Spleen (tissue), 11 donors: ENCODE results near the gene OPRL1. TPM values are rescaled to one million over a fixed set of nuclear protein-coding genes. Genes with fewer than 3 reads are reported as not detected.

Experiments
- DNase-seq: peaks from one replicate; pipeline ENCODE4 v3.0.0-alpha.2; 2020
- H3K27ac ChIP-seq, 8 donors: fragments of 200-600 bp; sonication (generic) in 7 of 8; 1 replicate in 4 of 8; 2 replicates in 4 of 8; pipeline versions ENCODE4 v1.5.0 to v1.8.0; 2016 to 2021; ENCODE audit warnings: inconsistent platforms in 4 of 8, mild to moderate bottlenecking in 4 of 8, moderate library complexity in 1 of 8
- H3K27me3 ChIP-seq, 7 donors: fragments of 200-600 bp; sonication (generic) in 6 of 7; replicated peaks in 1 of 7; 1 replicate in 4 of 7; 2 replicates in 3 of 7; pipeline versions ENCODE4 v1.5.0 to v1.8.0; 2016 to 2021; ENCODE audit warnings: inconsistent platforms in 3 of 7, mild to moderate bottlenecking in 1 of 7
- H3K36me3 ChIP-seq, 6 donors: fragments of 200-600 bp; sonication (generic) in 5 of 6; 1 replicate in 4 of 6; 2 replicates in 2 of 6; pipeline versions ENCODE4 v1.5.0 to v1.8.0; 2016 to 2021; ENCODE audit warnings: inconsistent platforms in 2 of 6
- H3K4me1 ChIP-seq, 6 donors: fragments of 200-600 bp; sonication (generic) in 5 of 6; 1 replicate in 3 of 6; 2 replicates in 3 of 6; pipeline versions ENCODE4 v1.5.0 to v1.8.0; 2016 to 2021; ENCODE audit warnings: inconsistent platforms in 3 of 6
- H3K4me3 ChIP-seq, 8 donors: fragments of 200-600 bp; sonication (generic) in 7 of 8; 1 replicate in 4 of 8; 2 replicates in 4 of 8; pipeline versions ENCODE4 v1.5.0 to v1.8.0; 2016 to 2021; ENCODE audit warnings: inconsistent platforms in 4 of 8, mild to moderate bottlenecking in 4 of 8, moderate library complexity in 2 of 8
- H3K9me3 ChIP-seq, 8 donors: fragments of 200-600 bp; sonication (generic) in 7 of 8; 1 replicate in 4 of 8; 2 replicates in 4 of 8; pipeline versions ENCODE4 v1.5.0 to v1.8.0; 2016 to 2021; ENCODE audit warnings: inconsistent platforms in 4 of 8
- CTCF ChIP-seq, 11 experiments: fragments of 200-600 bp in 7 of 11; fragments of 450-650 bp in 4 of 11; sonication (generic) in 4 of 11; IDR thresholded peaks in 8 of 11; conservative IDR thresholded peaks in 3 of 11; 1 replicate in 7 of 11; 2 replicates in 4 of 11; pipeline versions ENCODE4 v1.4.0 to v1.8.0; 2016 to 2021; ENCODE audit warnings: antibody characterized with exemption in 11 of 11, inconsistent platforms in 4 of 11, mild to moderate bottlenecking in 1 of 11
- POLR2A ChIP-seq, 3 donors: fragments of 450-650 bp; IDR thresholded peaks; one replicate each; pipeline ENCODE4 v1.5.1; 2017; ENCODE audit warnings: antibody characterized with exemption in 3 of 3, mild to moderate bottlenecking in 1 of 3
- POLR2AphosphoS5 ChIP-seq, 3 donors: sonication (generic); formaldehyde crosslinking; IDR thresholded peaks; one replicate each; pipeline ENCODE4 v1.5.1; 2017; ENCODE audit warnings: antibody characterized with exemption in 3 of 3
- WGBS, 5 donors: extraction: QIAGEN DNeasy Blood & Tissue Kit in 3 of 5; methylation state at CpG; one replicate each; pipeline versions ENCODE4 v1.1.5 to v1.1.7; 2013 to 2018; 5-methylcytosine and 5-hydroxymethylcytosine counted together
- intact Hi-C: fragments of 100-400 bp; cut with DNase I; formaldehyde crosslinking; loops from one replicate; pipeline ENCODE4 v1.15.0; 2023; ENCODE audit warnings: low total_unique reads
- polyA plus RNA-seq, 3 donors: library from polyadenylated mRNA; stranded (reverse); fragments of 200-250 nt; gene quantifications; one replicate each; pipeline ENCODE4 v1.2.1, GENCODE V29; 2013
- total RNA-seq, 7 donors: library from RNA; depleted of rRNA in 3 of 7; stranded (reverse); fragments of >200 nt in 3 of 7; fragmentation: NEBNext Ultra II Directional in 4 of 7; extraction: Animal tissue kit (Norgen Biotek cat#: 25700) in 4 of 7; gene quantifications; one replicate each; pipeline versions ENCODE4 v1.1.0 to v1.2.1, GENCODE V29; 2016 to 2021
- donor health status: healthy with polysubstance abuse.
- donor health status: DM: no; HTN: no; CAD: no; lungs with moderate emphysema.
- donor health status: DM: no; HTN: no; CAD: no.
- donor health status: Bipolar disorder and iron deficiency.
- donor health status: healthy.
- donor health status: DM: no; HTN: no; CAD: no.
- donor health status: DM: yes; HTN: yes; CAD: no.

OPRL1 gene
- total and polyA plus RNA-seq, 10 donors: 1.9 to 7.9 (median 5.0) TPM

DNA sequence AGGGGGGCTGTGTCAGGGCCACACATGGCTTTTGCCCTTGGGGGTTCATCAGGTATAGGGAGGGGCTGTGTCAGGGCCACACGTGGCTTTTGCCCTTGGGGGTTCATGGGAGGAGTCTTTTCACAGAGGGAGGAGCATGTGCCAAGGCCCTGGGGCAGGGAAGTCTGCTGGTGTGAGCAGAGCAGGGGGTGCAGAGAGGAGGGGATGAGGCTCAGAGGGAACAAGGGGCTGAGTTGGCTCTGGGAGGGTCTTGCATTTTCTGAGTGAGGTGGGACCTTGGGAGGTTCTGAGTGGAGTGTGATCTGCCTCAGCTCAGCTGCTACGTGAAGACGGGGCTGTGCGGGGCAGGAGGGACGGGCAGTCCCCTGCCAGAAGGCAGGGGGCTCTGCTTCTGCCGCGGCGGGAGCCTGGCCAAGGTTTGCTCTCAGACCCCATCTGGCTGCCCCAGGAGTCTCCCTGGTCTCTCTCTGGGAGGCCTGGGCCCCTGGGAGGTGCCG is 24.4 kb upstream of the OPRL1 start:
- no peak for DNase-seq
- peak overlapping the region in 1 of 8 donors; percentile 57 for H3K4me3 ChIP-seq
- H3K36me3 ChIP-seq: no peaks in the 10 kb centered on the region
- no peaks in the 10 kb centered on the region for H3K9me3 ChIP-seq
- intact Hi-C loops: no loop called here
- H3K4me1 ChIP-seq: peaks cover 12 to 84% (median 74%) of the 10 kb centered on the region in 6 donors
- peaks cover 0 to 69% (median 6%) of the 10 kb centered on the region in 7 donors for H3K27me3 ChIP-seq
- peak overlapping the region; percentile 63 to 91 (median 85) for H3K27ac ChIP-seq
- no peak for TF ChIP-seq POLR2A (IDR thresholded peaks at IDR 0.05)
- no peak for TF ChIP-seq POLR2AphosphoS5 (IDR thresholded peaks at IDR 0.05)
- TF ChIP-seq CTCF (IDR thresholded peaks at IDR 0.05 in 8 of 11, conservative IDR thresholded peaks at IDR 0.05 in 3 of 11): no peak
- WGBS, 5 donors: 50 to 75% (median 64%) methylated on average over 8 to 9 of the region's 9 CpGs

GRCh38 chr20:64055893-64056638 is 23.8 kb upstream of the OPRL1 start:
- WGBS, 5 donors: 33 to 57% (median 46%) methylated on average over 8 to 22 of the region's 22 CpGs
- peak; percentile 88 for DNase-seq
- TF ChIP-seq CTCF (IDR thresholded peaks at IDR 0.05 in 8 of 11, conservative IDR thresholded peaks at IDR 0.05 in 3 of 11) (peak in 5 of 11 experiments; percentile 10 to 35 (median 30)), POLR2A (IDR thresholded peaks at IDR 0.05) (no peak), POLR2AphosphoS5 (IDR thresholded peaks at IDR 0.05) (peak; percentile 46 to 86 (median 79))
- peaks cover 12 to 78% (median 68%) of the 10 kb centered on the region in 6 donors for H3K4me1 ChIP-seq
- no peaks in the 10 kb centered on the region for H3K9me3 ChIP-seq
- peaks cover 0 to 63% (median under 1%) of the 10 kb centered on the region in 7 donors for H3K27me3 ChIP-seq
- H3K27ac ChIP-seq: peak overlapping the region; percentile 70 to 91 (median 85)
- H3K4me3 ChIP-seq: peak overlapping the region in 1 of 8 donors; percentile 57
- intact Hi-C loops: no loop called here
- H3K36me3 ChIP-seq: no peaks in the 10 kb centered on the region

- peak in 2 of 3 donors; percentile 3 to 13 for TF ChIP-seq POLR2AphosphoS5 (IDR thresholded peaks at IDR 0.05)
- no peak for TF ChIP-seq CTCF (IDR thresholded peaks at IDR 0.05 in 8 of 11, conservative IDR thresholded peaks at IDR 0.05 in 3 of 11)
- TF ChIP-seq POLR2A (IDR thresholded peaks at IDR 0.05): no peak
- DNase-seq: no peak
- H3K36me3 ChIP-seq: no peaks in the 10 kb centered on the region
- WGBS, 5 donors: 31 to 48% (median 37%) methylated on average over 6 to 7 of the region's 7 CpGs
- peak overlapping the region; percentile 67 to 91 (median 85) for H3K27ac ChIP-seq
- peaks cover 12 to 73% (median 64%) of the 10 kb centered on the region in 6 donors for H3K4me1 ChIP-seq
- no peaks in the 10 kb centered on the region for H3K9me3 ChIP-seq
- H3K4me3 ChIP-seq: peak overlapping the region in 1 of 8 donors; percentile 57
- intact Hi-C loops: no loop called here
- peaks cover 0 to 58% (median 0%) of the 10 kb centered on the region in 7 donors for H3K27me3 ChIP-seq
Observed at GRCh38 chr20:64056639-64056888, 23.3 kb upstream of the OPRL1 start.

DNA sequence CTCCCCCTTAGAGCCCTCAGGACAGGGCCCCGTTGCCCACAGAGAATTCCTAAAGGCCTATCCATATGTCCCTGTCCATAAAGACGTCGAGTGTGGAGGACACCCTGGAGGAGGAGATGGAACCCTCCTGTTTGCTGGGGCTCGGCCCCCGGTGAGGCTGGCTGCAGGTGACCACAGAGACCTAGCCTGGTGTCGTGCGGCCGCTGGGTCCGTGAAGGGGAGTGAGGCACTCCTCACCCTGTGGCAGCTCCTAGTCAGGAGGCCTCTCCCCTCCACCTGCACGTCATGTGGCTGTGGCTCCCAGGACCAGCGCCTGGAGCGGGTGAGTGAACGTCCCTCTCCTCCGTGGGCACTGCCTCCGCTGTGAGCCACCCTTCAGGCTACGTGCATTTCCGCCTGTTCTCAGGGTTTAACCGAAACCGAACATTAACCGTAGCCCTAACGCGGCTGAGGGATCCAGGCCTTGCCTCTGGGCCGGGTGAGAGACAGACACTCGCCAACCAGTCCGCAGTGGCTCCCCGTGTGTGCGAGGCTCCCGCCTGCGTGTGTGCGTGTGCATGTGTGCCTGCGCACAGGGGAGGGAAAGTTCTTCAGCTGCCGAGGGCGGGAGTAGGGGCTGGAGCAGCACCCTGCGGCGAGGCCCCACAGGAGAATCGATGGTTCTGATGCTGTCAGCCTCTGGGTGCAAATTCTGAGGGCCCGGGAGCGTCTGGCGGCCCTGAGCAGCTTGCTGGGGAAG is 22.8 kb upstream of the OPRL1 start:
- WGBS, 5 donors: 45 to 58% (median 55%) methylated on average over 23 to 39 of the region's 39 CpGs
- intact Hi-C loops: no loop called here
- H3K4me1 ChIP-seq: peaks cover 12 to 70% (median 60%) of the 10 kb centered on the region in 6 donors

More for the DNA sequence above, 22.8 kb upstream of the OPRL1 start:
- H3K9me3 ChIP-seq: no peaks in the 10 kb centered on the region
- peak overlapping the region in 6 of 8 donors; percentile 8 to 57 (median 25) for H3K4me3 ChIP-seq
- peaks cover 0 to 53% (median 0%) of the 10 kb centered on the region in 7 donors for H3K27me3 ChIP-seq
- TF ChIP-seq POLR2A (IDR thresholded peaks at IDR 0.05): no peak
- TF ChIP-seq CTCF (IDR thresholded peaks at IDR 0.05 in 8 of 11, conservative IDR thresholded peaks at IDR 0.05 in 3 of 11): no peak
- TF ChIP-seq POLR2AphosphoS5 (IDR thresholded peaks at IDR 0.05): peak in 2 of 3 donors; percentile 50 to 51
- peak; percentile 83 for DNase-seq
- no peaks in the 10 kb centered on the region for H3K36me3 ChIP-seq
- H3K27ac ChIP-seq: peak overlapping the region; percentile 67 to 91 (median 85)
